COLO668 (cell line): ENCODE data around the gene MTARC1.
A peak's percentile ranks its signal among the peaks of the same experiment; 100 is the strongest.

Source experiments
- DNase-seq: peaks from one replicate; lab custom pipeline; 2025; ENCODE audit not compliant: unreplicated experiment; lab: John Stamatoyannopoulos, UW

Gene MTARC1

GRCh38 chr1:220786337-220787068 is at the start of gene MTARC1:
TSS of gene MTARC1 (plus strand) at chr1:220786913. CDS start at chr1:220786945, 32 bp downstream.
- DNase-seq: peak; percentile 91

DNA sequence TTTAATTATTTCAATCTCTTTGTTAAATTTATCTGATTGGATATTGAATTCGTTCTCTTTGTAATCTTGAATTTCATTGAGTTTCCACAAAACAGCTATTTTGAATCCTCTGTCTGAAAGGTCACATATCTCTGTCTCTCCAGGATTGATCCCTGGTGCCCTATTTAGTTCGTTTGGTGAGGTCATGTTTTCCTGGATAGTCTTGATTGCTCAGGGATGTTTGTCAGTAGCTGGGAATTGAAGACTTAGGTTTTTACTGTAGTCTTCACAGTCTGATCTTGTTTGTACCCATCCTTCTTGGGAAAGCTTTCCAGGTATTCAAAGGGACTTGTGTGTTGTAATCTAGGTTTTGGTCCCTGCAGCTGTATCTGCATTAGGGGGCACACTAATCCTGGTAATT is 45.4 kb upstream of the MTARC1 start:
- DNase-seq: no peak

DNA sequence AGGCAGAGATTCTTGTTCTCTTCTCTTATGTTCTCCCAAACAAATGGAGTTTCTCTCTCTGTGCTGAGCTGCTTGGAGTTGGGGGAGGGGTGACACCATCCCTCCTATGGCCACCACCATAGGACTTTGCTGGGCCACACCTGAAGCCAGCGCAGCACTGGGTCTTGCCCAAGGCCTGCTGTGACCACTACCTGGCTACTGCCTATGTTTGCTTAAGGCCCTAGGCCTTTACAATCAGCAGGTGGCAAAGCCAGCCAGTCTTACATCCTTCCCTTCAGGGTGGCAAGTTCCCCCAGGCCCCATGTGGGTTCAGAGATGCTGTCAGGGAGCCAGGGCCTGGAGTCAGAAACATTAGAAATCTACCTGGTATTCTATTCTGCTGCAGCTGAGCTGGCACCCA is 44.9 kb upstream of the MTARC1 start:
- DNase-seq: no peak

DNA sequence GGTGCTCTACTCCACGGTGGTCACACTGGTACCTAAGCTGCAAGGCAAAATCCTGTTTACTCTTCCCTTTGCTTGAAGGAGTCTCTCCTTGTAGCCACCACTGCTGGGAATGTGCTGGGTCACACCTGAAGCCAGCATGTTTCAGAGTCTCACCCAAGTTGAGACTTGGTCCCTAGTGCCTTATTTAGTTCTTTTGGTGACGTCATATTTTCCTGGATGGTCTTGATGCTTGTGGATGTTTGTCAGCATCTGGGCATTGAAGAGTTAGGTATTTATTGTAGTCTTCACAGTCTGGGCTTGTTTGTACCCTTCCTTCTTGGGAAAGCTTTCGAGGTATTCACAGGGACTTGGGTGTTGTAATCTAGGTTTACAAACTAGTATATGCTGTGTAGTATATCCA is 44.2 kb upstream of the MTARC1 start:
- DNase-seq: no peak

DNA sequence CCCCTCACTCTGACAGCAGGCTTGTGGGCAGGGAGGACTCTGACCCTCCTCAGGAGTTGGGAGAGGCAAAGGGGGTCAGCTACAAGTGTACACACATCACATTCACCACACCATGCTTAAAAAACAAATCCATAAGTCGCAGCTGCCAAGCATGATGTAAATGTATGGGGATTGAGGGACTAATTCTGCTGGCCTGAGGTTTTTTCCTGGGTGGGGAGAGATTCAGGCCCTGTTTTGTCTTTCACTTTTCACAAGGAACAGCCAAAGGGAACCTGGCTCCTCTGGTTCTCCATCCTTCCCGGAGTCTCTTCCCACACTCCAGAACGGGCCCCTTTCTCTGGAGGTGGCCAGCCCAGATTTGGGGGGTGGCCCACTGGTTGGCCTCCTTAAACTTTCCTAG is 39.9 kb upstream of the MTARC1 start:
- no peak for DNase-seq

- no peak for DNase-seq
These were observed 39.1 kb upstream of the MTARC1 start for GRCh38 chr1:220747437-220748088.

DNA sequence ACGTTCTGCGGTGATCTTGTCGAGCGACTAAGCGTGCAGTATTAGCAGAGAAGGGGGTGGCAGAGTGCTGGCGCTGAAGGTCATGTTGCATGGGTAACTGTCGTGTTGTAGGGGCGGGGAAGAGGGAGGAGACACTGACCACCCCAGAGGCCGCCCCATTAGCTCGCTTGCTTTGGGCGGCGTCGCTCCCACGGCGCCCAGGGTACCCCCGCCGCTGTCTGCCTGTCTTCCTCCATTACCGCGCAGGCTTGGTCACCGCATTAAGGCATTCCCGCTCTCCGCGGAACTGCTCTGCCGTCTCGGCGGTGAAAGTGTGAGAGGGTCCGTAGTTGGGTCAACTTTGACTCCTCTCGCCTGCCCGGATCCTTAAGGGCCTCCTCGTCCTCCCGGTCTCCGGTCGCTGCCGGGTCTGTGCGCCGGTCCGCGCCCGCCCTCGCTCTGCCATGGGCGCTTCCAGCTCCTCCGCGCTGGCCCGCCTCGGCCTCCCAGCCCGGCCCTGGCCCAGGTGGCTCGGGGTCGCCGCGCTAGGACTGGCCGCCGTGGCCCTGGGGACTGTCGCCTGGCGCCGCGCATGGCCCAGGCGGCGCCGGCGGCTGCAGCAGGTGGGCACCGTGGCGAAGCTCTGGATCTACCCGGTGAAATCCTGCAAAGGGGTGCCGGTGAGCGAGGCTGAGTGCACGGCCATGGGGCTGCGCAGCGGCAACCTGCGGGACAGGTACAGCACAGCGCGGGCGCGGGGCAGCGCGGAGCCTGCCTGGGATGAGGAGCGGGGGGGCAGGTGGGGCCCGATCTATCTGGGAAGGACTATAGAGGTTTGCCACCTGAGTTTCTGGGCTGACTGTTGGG is 38.4 kb upstream of the MTARC1 start, which contains the start of gene MTARC2:
Gene MTARC2, plus strand, starts transcription at position 234 of the 846 bp plus-strand sequence. Its CDS starts 210 bp downstream, at position 444.
- DNase-seq: peak; percentile 75

DNA sequence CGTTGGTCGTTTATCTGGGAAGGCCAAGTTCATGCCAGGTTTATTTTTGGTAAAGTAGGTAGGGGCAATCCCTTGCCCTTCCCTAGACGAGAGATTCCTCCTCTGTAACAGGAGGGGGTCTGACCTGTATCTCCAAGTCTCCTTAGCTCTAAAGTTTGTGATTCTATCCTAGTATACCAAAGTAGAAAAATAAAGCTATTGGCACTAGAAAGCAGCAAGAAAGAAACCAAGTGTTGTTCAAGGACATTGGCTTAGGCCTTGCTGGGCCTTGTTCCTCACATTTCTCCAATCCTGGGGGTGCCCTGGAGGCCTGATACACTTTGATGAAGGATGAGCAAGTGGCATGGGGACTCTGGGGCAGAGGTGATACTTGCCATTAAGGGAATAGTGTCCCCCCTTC is 37.8 kb upstream of the MTARC1 start:
- DNase-seq: no peak

DNA sequence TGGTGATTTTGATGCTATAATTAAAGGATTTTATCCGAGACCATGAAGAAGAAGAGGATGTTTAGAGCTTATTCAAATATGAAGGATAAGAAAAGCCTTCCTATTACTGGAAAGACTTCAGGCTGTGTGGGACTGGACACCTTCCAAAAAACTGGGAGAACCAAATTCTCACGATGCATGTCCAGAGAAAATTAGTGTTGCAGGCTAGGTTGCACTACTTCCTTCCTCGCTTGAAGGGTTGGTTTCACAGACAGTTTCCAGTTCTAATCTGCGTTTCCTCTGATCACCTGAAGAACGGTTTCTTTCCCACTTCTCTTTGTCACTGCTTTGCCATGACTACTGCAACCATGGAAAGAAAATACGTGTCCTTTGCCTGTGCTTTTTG is 36.6 kb upstream of the MTARC1 start:
- DNase-seq: no peak

- no peak for DNase-seq
These were observed 35.6 kb upstream of the MTARC1 start for GRCh38 chr1:220751111-220751510.

DNA sequence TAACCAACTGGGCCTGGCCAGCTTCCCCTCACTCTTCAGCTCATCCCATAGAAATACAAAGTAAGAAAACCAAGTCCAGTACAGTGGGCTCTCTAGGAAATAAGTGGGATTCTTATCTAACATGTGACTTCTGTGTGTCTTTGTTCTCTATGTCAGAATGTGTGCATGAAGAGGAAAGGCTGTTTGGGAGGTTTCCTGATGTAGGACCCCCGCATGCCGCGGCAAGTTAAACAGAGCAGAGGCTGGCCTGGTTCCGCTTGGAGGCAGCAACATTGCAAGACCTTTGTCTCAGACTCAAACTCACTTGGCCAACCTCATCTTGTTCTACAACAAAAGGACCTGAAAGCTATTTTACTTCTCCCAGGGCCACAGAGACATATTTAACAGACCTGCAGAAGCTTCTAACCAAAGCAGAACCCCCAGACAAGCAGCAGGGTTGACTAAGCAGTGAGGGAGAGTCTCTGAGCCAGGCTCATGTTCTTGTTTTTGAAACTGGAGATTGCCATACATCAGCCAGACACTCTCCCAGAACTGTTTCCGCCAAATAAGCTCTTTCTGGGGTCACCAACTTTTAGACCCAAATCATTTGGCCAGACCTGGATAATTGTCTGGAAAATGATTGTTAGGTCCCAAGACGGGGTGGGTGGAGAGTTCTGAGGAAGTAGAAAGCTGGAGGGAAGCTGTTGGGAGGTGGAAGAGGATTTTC is 32.3 kb upstream of the MTARC1 start:
- no peak for DNase-seq

DNA sequence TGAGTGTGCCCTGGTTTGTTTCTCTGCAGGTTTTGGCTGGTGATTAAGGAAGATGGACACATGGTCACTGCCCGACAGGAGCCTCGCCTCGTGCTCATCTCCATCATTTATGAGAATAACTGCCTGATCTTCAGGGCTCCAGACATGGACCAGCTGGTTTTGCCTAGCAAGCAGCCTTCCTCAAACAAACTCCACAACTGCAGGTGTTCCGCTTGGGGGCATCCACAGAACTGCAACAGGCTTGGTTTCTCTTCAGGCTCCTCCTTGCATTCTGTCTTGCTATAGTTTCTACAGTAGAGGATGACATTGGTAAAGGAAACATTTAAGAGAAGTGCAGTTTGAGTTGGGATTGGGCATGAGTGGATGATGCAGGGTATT is 31.8 kb upstream of the MTARC1 start:
- no peak for DNase-seq

DNA sequence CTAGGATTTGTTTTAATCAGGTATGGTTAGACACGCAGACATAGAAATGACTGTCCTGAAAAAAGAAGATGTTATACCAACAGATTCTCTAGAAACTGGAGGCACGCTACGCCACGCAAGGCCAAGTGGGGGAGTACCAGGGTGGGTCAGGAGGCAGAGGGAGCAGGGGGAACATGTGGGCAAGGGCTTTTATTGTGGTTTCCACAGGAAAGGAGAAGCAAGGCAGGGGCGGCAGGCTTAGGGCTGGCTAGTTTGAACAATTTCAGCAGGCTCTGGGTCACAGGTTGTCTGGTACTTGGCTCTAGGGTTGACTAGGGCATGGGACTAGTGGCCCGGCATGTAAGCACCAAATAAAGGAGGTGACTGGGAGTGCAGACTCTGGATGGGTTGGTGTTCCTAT is 31.4 kb upstream of the MTARC1 start:
- DNase-seq: no peak

DNA sequence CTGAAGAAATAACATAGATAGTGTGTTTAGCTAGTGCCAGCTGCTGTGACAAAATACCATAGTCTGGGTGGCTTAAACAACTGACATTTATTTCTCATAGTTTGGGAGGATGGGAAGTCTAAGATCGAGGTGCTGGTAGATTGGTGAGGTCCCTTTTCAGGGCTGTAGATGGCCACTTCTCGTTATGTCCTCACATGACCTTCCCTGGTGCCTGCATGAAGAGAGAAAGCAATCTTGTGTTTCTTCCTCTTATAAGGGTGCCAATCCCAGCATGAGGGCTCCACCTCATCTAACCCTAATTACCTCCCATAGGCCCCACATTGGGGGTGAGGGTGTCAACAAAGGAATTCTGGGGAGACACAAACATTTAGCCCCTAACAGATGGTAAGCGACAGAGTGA is 29.3 kb upstream of the MTARC1 start:
- DNase-seq: no peak

DNA sequence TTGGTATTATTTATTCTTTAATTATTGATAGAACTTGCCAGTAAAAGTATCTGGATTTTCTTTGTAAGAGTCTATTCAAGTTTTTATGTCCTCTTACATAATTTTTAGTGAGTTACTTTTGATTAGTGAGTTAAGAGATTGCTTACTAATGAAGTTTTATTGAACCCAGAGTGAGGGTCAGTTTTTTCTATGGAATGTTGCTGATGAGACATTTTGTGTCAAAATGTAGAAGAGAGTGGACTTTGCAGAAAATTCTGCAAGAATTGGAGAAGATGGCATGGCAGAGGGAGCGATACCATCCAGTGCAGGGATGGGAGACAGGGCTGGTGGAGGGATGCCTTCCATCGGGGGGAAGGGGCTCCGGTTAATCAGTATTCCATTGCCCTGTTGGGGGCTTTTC is 27.6 kb upstream of the MTARC1 start:
- no peak for DNase-seq

DNA sequence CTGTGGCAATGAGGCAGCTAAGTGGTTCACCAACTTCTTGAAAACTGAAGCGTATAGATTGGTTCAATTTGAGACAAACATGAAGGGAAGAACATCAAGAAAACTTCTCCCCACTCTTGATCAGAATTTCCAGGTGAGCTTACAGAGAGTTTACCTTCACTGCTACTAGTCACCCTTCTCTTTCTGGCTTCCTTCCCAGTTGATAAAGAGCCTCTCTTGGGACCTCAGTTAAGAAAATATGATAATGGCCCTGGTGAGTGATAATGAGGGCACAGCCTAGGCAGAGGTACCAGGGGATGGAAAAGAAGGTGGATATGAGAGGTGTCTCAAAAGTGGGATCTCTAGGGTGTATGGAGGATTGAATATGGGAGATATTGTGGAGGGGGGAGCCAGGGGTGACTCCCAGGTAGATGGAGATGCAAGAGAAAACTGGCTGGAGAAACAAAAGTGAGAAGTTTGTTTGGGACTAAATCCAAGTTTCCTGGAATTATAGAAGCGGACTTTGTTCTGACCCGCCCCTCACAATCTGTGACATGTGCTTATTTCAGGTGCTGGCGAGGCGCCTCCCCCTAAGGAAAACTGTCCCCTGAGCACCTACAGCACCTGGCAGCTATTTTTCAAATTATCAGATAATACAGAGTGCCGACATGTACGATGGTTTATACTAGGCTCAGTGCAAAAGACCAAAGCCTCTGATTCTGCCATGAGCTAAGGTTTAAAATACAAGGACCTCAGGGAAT is 24.9 kb upstream of the MTARC1 start:
- no peak for DNase-seq

GRCh38 chr1:220764757-220765156 is 22.0 kb upstream of the MTARC1 start:
- no peak for DNase-seq

- DNase-seq: no peak
These were observed 19.2 kb upstream of the MTARC1 start for GRCh38 chr1:220767312-220768125.

GRCh38 chr1:220768126-220768601 is 18.5 kb upstream of the MTARC1 start:
- no peak for DNase-seq

DNA sequence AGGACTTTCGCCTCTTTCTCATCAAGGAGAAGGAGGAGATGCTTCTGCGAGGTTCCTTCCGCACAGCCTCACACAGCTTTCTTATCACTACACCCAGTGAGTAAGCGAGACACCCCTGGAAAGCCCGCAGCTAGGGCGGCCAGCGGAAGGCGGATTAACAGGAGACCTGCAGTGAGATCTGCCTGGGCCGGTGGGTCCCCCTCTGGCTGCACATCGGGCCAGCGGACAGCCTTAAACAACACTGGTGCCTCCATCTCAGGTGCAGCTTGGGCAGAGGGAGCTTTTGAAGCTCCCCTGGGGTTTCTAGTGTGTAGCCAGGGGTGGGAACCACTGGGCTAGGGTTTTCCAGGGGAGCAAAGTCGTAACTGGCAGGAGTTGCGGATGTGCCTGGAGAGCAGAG is 17.5 kb upstream of the MTARC1 start:
- DNase-seq: no peak
